Measurements from ENCODE around the gene SIX5. TPM values are rescaled to one million over a fixed set of nuclear protein-coding genes. Genes with fewer than 3 reads are reported as not detected.

The SIX5 gene
- 13.3 to 26.4 TPM (median 25.2 TPM) in 5 replicates for total RNA-seq (2022; extraction: Qiagen RNA extraction)

DNA sequence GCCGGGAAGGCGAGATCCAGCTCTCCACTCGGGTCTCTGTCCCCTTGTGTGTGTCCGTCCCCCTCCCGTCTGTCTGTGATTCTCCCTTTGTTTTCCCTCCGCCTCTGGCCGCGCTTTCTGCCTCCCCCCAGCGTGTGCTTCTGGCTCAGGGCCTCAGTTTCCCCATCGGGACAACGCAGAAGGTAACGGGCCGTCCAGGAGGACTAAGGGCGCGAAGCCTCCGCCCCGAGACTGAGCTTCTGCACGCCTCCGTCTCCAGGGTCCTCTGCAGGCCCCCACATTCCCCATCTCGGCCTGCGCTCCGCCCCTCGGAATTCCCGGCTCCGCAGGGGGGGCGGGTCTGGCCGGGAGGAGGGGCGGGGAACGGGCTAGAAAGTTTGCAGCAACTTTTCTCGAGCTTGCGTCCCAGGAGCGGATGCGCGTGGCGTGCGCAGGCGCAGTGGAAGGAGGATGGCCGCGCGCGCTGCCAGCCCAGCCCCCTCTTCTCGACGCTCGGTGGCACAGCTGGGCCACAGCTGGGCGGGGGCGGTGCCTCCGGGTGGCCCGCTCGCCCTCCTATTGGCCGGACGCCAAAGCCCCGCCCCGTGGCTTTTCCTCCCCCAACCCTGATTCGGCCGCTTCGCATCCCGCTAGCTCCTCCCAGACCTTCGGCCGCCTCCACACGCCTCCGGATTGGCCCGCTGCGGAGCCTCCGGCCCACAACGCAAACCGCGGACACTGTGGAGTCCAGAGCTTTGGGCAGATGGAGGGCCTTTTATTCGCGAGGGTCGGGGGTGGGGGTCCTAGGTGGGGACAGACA, at the start of gene SIX5:
TSS of gene SIX5 (minus strand) at position 269 of the 799 bp plus-strand sequence. CDS start 408 bp downstream, outside the sequence.

DNA sequence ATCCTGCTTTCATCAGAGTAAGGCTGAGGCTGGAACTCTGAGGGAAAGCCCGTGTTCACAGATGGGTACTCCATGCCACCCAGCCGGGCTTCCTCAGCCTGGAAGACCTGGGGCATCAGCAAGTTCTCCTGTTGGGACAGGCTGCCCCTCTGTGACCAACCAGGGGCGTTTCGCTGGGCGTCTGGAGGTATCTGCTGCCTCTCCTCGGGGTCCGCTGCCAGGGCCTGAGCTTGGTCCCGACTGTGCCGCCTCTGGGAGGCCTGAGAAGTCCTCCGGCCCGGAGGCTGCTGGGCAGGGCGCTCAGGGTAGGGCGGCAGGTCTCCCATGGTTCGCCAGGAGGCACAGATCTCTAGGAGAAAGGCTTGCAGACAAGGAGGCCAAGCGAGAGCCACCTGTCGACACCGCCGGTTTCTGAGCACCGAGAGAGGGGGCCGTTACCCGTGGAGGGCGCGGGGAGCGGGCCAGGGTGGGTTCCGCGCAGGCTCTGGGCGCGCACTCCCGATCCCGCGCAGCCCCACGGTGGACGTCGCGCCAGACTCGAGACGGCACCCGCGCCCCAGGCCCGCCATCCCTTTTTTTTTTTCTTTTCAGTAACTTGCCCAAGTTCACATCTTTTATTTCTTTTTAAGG, 45.9 kb upstream of the SIX5 start, which contains the start of gene RSPH6A:
TSS of gene RSPH6A (minus strand) at position 458 of the 630 bp plus-strand sequence. CDS start at position 326, 132 bp downstream.

DNA sequence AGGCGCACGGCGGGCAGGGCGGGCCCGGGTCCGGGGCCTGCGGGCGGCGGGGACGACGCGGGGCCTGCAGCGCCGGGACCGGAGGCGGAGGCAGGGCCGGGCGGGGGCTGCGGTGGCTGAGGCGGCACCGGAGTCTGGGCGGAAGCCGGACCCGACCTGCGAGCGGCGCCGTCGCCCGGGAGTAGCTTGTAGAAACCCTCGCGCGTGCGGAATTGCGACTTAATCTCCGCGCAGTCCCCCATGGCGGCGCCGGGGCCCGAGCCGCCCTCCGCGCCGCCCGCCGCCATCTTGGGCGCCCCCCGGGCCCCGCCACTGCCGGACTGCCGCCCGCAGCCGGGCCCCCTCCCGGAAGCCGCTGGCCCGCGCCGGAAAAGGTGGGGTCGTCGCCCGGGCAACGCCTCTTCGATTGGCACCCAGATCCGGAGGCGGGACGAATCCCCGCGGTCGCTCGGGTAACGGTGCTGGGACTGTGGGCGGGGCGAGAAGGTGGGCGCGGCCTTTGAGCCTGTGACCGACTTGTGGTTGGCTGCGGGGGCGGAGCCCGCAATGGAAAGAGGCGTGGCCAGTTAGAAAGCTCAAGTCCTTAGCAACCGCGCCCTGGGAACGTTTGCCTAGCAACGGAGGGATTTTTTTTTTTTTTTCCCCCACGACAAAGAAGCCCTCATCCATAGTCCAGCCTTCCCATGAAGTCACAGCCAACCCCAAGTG, 23.6 kb upstream of the SIX5 start, which contains the start of gene DMWD:
TSS of gene DMWD (minus strand) at position 376 of the 708 bp plus-strand sequence. CDS start at position 287, 89 bp downstream.

DNA sequence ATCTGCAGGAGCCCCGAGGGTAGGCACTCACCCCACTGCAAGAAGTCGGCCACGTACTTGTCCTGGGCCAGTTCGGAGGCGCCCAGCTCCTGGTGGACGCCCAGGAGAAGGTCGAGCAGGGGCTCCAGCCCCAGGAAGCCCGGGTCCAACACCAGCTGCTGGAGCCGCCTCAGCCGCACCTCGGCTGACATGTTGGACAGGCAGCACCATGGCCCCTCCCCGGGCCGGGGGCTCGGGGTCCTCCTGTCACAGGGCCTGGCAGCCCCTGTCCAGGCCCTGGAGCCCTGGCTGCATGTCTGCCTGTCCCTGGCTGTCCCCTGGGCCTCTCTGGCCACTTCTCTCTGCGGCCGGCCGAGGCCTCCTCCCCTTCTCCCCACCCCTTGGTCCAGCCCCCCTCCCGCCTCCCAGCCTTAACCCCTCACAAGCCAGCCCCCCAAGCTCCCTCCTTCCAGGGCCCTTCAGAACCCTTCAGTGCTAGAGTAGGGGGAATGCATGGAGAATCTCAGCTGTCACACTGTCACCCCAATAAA, 13.2 kb upstream of the SIX5 start, which contains the start of gene DMPK:
TSS of gene DMPK (minus strand) at position 329 of the 530 bp plus-strand sequence. CDS start at position 191, 138 bp downstream.

DNA sequence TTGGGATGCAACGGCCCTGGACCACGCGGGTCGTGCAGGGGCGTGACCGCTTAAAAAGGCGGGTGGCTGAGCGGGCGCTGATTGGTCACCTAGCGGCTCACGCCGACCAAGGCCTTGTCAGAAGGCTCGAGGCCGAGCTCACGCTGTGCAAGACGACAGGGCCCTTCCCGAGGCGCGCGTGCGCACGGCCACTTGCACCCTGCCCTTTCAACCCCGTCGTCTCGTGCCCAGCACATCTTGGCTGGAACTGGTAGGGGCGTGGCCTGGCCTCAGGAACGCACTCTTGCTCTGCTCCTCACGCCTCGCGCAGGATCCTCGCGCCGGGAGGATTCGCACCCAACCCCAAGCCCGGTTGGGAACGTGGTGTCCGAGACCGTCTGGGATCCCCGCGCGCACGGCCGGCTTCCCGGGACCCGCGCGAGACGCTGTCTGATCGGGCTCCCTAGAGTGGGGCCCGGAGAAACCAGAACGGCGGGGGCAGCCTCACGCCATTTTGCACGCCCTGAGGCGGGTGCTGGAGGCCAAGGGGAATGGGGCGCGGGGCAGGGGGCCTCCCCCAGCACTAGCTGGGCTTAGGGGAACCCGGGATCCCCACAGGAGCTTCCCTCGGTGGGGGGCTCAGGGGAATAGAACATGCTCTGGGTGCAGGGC, 35.8 kb downstream of the SIX5 start, which contains the start of gene MEIOSIN:
TSS of gene MEIOSIN (plus strand) at position 280 of the 651 bp plus-strand sequence. CDS start 1,938 bp downstream, outside the sequence.

DNA sequence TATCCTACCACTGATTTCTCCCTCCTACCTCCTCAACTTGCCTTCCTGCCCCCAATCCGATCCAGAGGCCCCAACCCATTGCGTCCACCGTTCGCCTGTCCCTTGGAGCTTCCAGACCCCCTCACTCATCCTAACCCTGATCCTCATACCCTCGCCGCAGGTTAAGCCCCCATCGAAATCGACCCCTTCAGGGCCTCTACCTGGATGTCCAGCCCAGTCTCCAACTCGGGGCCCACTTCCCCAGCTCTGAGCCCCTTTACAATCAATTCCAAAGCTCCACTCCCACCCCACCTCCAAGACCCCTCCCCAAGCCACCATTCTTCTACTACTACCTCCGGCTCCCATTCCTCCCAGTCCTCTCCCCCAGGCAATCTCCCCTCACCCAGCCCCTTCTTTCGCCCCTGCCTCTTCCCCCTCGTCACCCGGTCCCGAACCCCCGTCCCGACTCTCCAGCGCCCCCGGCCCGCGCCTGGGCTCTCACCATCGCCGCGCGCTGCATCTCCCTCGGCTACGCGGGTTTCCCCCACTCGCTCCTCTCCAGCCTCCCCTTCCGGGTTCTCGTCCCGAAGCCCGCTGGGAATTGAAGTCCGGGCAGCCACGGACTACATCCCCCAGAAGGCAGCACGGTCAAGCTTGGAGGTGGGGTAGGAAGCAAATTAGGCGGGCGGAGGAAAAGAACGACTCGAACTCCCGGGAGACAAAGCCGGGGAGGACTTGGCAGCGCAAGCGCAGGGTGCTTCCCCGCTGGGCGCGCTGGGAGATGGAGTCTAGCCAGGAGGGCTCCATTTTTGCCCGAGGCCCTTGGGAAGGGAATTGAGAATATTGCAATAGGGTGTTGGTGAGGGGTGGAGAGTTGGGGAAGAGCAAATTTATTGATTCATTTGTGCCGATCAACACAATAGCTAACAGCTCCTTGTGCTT, 38.4 kb downstream of the SIX5 start, which contains the start of gene FBXO46:
TSS of gene FBXO46 (minus strand) at position 529 of the 921 bp plus-strand sequence. CDS start 17,401 bp downstream, outside the sequence.

Other genes with a start within 250 kb of the SIX5 start
- 11.7 to 21.3 TPM (median 20.2 TPM) in 5 replicates for gene OPA3, start 184.4 kb downstream of the SIX5 start, total RNA-seq (2022; extraction: Qiagen RNA extraction)
- gene GPR4, start 167.0 kb downstream of the SIX5 start, total RNA-seq (2022; extraction: Qiagen RNA extraction) = 0.25 to 0.58 TPM (median 0.36 TPM) in 5 replicates
- 19.7 to 25.5 TPM (median 24.2 TPM) in 5 replicates for gene EML2, start 129.9 kb downstream of the SIX5 start, total RNA-seq (2022; extraction: Qiagen RNA extraction)
- gene GIPR, start 101.0 kb downstream of the SIX5 start, total RNA-seq (2022; extraction: Qiagen RNA extraction) = 1.4 to 4.1 TPM (median 2.4 TPM) in 5 replicates
- 660 to 1,062 TPM (median 681 TPM) in 5 replicates for gene SNRPD2, start 77.3 kb downstream of the SIX5 start, total RNA-seq (2022; extraction: Qiagen RNA extraction)
- 7.4 to 8.9 TPM (median 8.4 TPM) in 5 replicates for gene QPCTL, start 76.6 kb downstream of the SIX5 start, total RNA-seq (2022; extraction: Qiagen RNA extraction)
- gene FBXO46, start 38.4 kb downstream of the SIX5 start, total RNA-seq (2022; extraction: Qiagen RNA extraction) = 7.0 to 12.9 TPM (median 10.9 TPM) in 5 replicates
- gene MEIOSIN, start 35.8 kb downstream of the SIX5 start, total RNA-seq (2022; extraction: Qiagen RNA extraction) = 0.02 to 0.09 TPM (median 0.05 TPM) in 5 replicates
- gene DMPK, start 13.2 kb upstream of the SIX5 start, total RNA-seq (2022; extraction: Qiagen RNA extraction) = 24.2 to 45.1 TPM (median 38.9 TPM) in 5 replicates
- gene DMWD, start 23.6 kb upstream of the SIX5 start, total RNA-seq (2022; extraction: Qiagen RNA extraction) = 16.2 to 37.1 TPM (median 33.7 TPM) in 5 replicates
- 0.04 TPM in 2 of 5 replicates, not detected in the others for gene RSPH6A, start 46.1 kb upstream of the SIX5 start, total RNA-seq (2022; extraction: Qiagen RNA extraction)
- gene SYMPK, start 93.9 kb upstream of the SIX5 start, total RNA-seq (2022; extraction: Qiagen RNA extraction) = 44.8 to 77.4 TPM (median 74.5 TPM) in 5 replicates
- gene FOXA3, start 95.1 kb upstream of the SIX5 start, total RNA-seq (2022; extraction: Qiagen RNA extraction) = 0.51 to 0.93 TPM (median 0.73 TPM) in 5 replicates
- 20.8 to 37.5 TPM (median 33.3 TPM) in 5 replicates for gene IRF2BP1, start 116.9 kb upstream of the SIX5 start, total RNA-seq (2022; extraction: Qiagen RNA extraction)
- gene MYPOP, start 133.4 kb upstream of the SIX5 start, total RNA-seq (2022; extraction: Qiagen RNA extraction) = 5.6 to 10.4 TPM (median 9.7 TPM) in 5 replicates
- 0.07 TPM in 1 of 5 replicates, not detected in the others for gene NANOS2, start 145.5 kb upstream of the SIX5 start, total RNA-seq (2022; extraction: Qiagen RNA extraction)
- gene NOVA2, start 204.6 kb upstream of the SIX5 start, total RNA-seq (2022; extraction: Qiagen RNA extraction) = 1.0 to 1.7 TPM (median 1.3 TPM) in 5 replicates
- 3.4 to 5.8 TPM (median 5.7 TPM) in 5 replicates for gene CCDC61, start 226.2 kb upstream of the SIX5 start, total RNA-seq (2022; extraction: Qiagen RNA extraction)